ENCODE data around the gene STK32C.
A peak's percentile ranks its signal among the peaks of the same experiment; 100 is the strongest.

Gene STK32C

GRCh38 chr10:132281915-132282666 lies 25.7 kb downstream of the STK32C start:
- Mint-ChIP-seq H3K27me3 (peaks cover 13% of the 10 kb centered on the region), H3K27ac (no peak overlapping the region), H3K4me1 (peaks cover 15% of the 10 kb centered on the region), H3K4me3 (no peak overlapping the region), H3K36me3 (peaks cover 7% of the 10 kb centered on the region), H3K9me3 (peaks cover 2% of the 10 kb centered on the region)
- no peak for DNase-seq (ENCODE audit: low spot score in 2 of 2)
- ATAC-seq (ENCODE audit: low read depth) = no peak

- peaks cover 2% of the 10 kb centered on the region for H3K9me3 Mint-ChIP-seq
- H3K27me3 Mint-ChIP-seq = peaks cover 13% of the 10 kb centered on the region
- no peak overlapping the region for H3K4me3 Mint-ChIP-seq
- no peak for ATAC-seq (ENCODE audit: low read depth)
- peaks cover 15% of the 10 kb centered on the region for H3K4me1 Mint-ChIP-seq
- H3K27ac Mint-ChIP-seq = peak overlapping the region; percentile 72
- H3K36me3 Mint-ChIP-seq = peaks cover 7% of the 10 kb centered on the region
- no peak for DNase-seq (ENCODE audit: low spot score in 2 of 2)
Measured at GRCh38 chr10:132280646-132281074, 27.1 kb downstream of the STK32C start.

DNA sequence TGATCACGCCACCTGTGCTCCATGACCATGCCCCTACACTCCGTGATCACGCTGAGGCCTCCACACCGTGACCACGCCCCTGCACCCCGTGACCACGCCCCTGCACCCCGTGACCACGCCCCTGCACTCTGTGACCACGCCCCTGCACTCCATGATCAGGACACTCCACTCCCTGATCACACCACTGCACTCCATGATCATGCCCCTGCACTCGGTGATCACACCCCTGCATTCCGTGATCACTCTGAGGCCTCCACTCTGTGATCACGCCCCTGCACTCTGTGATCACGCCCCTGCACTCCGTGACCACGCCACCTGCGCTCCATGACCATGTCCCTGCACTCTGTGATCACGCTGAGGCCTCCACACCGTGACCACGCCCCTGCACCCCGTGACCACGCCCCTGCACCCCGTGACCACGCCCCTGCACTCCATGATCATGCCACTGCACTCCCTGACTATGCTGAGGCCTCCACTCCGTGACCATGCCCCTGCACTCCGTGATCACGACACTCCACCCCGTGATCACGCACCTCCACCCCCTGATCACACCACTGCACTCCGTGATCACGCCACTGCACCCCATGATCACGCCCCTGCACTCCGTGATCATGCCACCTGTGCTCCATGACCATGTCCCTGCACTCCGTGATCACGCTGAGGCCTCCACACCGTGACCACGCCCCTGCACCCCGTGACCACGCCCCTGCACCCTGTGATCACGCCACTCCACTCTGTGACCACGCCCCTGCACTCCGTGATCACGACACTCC lies 27.7 kb downstream of the STK32C start:
- peaks cover 9% of the 10 kb centered on the region for H3K27me3 Mint-ChIP-seq
- H3K4me1 Mint-ChIP-seq = peaks cover 15% of the 10 kb centered on the region
- peaks cover 7% of the 10 kb centered on the region for H3K36me3 Mint-ChIP-seq
- DNase-seq (ENCODE audit: low spot score in 2 of 2) = no peak
- no peak overlapping the region for H3K27ac Mint-ChIP-seq
- H3K9me3 Mint-ChIP-seq = peaks cover 2% of the 10 kb centered on the region
- H3K4me3 Mint-ChIP-seq = no peak overlapping the region
- no peak for ATAC-seq (ENCODE audit: low read depth)

DNA sequence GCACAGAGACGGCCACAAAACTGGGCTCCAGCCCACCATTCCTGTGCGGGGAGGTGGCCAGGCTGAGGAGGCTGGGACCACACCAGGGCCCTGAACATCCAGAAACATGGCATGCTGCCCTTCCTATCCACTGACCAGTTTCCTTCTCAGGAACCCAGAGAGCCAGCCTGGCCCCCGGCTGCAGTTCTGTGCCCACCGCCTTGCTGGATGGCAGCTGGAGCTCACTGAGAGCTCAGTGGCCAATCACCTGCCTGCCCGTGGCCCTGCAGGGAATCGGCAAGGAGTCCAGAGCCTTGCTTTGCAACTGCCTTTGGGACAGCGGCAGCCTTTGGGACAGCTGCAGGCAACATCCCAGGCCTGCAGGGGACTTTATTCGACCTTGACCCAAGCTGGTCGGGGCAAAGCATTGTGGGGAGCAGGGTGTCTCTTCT lies 30.4 kb downstream of the STK32C start:
- no peak overlapping the region for H3K27ac Mint-ChIP-seq
- ATAC-seq (ENCODE audit: low read depth) (no peak), DNase-seq (ENCODE audit: low spot score in 2 of 2) (no peak)
- peaks cover 19% of the 10 kb centered on the region for H3K4me1 Mint-ChIP-seq
- peaks cover 2% of the 10 kb centered on the region for H3K9me3 Mint-ChIP-seq
- H3K4me3 Mint-ChIP-seq = no peak overlapping the region
- H3K36me3 Mint-ChIP-seq = peaks cover 10% of the 10 kb centered on the region
- peaks cover 20% of the 10 kb centered on the region for H3K27me3 Mint-ChIP-seq

DNA sequence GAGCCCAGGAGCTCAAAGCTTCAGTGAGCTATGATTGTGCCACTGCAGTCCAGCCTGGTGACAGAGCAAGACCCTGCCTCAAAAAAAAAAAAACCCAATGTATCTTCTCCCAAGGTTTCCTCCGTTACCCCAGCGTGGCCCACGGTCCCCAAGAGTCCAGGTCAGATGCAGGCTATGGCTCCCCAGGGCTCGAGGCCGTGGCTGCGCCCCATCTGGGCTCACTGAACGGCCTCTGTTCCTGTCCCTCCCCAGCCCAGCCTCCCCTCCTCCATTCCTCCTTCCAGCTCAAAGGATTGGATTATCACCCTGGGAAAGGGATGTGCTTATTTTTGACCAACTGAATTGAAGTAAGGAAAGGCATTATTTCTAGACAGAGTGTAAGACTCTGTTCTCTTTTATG lies 31.0 kb downstream of the STK32C start:
- H3K9me3 Mint-ChIP-seq = peaks cover 2% of the 10 kb centered on the region
- peaks cover 19% of the 10 kb centered on the region for H3K4me1 Mint-ChIP-seq
- H3K27ac Mint-ChIP-seq = no peak overlapping the region
- ATAC-seq (ENCODE audit: low read depth) (no peak), DNase-seq (ENCODE audit: low spot score in 2 of 2) (no peak)
- no peak overlapping the region for H3K4me3 Mint-ChIP-seq
- peaks cover 10% of the 10 kb centered on the region for H3K36me3 Mint-ChIP-seq
- peaks cover 20% of the 10 kb centered on the region for H3K27me3 Mint-ChIP-seq

- no peak for ATAC-seq (ENCODE audit: low read depth)
- Mint-ChIP-seq H3K27ac (no peak overlapping the region), H3K4me3 (no peak overlapping the region)
Measured at GRCh38 chr10:132276179-132276675, 31.5 kb downstream of the STK32C start.

DNA sequence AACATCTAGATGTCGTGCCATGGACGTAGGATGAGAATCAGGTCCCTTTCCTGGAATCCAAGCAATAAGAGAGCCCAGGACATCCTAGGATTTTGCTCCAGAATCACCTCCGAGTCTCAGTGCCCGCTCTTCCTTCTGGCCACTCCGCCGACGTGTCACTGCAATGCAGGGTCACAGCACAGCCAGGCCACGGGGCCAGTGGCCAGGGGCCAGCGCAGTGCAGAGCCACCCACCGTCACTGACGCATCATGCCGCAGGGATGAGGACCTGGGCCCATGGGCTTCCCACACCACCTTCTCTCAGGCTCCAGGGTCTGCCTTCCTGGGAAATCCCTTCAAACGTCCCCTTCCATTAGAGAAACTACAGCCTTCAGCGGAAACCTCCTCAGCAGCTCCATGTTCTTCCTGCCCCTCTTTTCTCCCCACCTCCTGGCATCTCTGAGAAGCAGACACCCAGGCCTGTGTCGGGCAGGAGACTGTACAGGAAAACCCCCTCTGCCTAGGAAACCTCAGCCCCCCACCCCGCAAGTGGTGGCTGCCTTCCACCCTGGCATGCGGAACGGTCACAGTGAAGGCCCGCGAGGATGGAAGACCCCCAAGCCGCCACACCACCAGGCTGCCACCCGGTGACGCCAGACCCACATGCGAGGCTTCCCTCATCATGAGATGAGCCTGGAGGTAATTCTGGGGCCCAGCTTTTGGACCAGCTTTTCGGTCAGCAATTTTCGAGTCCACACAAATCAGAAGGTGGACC lies 32.1 kb downstream of the STK32C start:
- Mint-ChIP-seq H3K27me3 (peaks cover 15% of the 10 kb centered on the region), H3K4me3 (no peak overlapping the region), H3K36me3 (peaks cover 8% of the 10 kb centered on the region), H3K4me1 (peaks cover 16% of the 10 kb centered on the region), H3K9me3 (peaks cover 2% of the 10 kb centered on the region), H3K27ac (no peak overlapping the region)
- ATAC-seq (ENCODE audit: low read depth) = no peak
- no peak for DNase-seq (ENCODE audit: low spot score in 2 of 2)

More at GRCh38 chr10:132276179-132276675, 31.5 kb downstream of the STK32C start:
- Mint-ChIP-seq H3K4me1 (peaks cover 19% of the 10 kb centered on the region), H3K9me3 (peaks cover 2% of the 10 kb centered on the region), H3K27me3 (peaks cover 20% of the 10 kb centered on the region), H3K36me3 (peaks cover 10% of the 10 kb centered on the region)
- DNase-seq (ENCODE audit: low spot score in 2 of 2) = no peak

- ATAC-seq (ENCODE audit: low read depth) (no peak), DNase-seq (ENCODE audit: low spot score in 2 of 2) (no peak)
- H3K4me3 Mint-ChIP-seq = no peak overlapping the region
- H3K36me3 Mint-ChIP-seq = peaks cover 4% of the 10 kb centered on the region
- H3K9me3 Mint-ChIP-seq = no peaks in the 10 kb centered on the region
- H3K27ac Mint-ChIP-seq = no peak overlapping the region
- peaks cover 11% of the 10 kb centered on the region for H3K27me3 Mint-ChIP-seq
- H3K4me1 Mint-ChIP-seq = peaks cover 10% of the 10 kb centered on the region
Measured at GRCh38 chr10:132274986-132275385, 32.8 kb downstream of the STK32C start.

- no peak overlapping the region for H3K4me3 Mint-ChIP-seq
- no peak for ATAC-seq (ENCODE audit: low read depth)
Measured at GRCh38 chr10:132274581-132274980, 33.2 kb downstream of the STK32C start.

GRCh38 chr10:132273966-132274365 lies 33.8 kb downstream of the STK32C start:
- no peak overlapping the region for H3K27ac Mint-ChIP-seq
- H3K4me1 Mint-ChIP-seq = peaks cover 4% of the 10 kb centered on the region
- no peak for DNase-seq (ENCODE audit: low spot score in 2 of 2)
- ATAC-seq (ENCODE audit: low read depth) = no peak
- H3K36me3 Mint-ChIP-seq = peaks cover 4% of the 10 kb centered on the region
- H3K4me3 Mint-ChIP-seq = no peak overlapping the region
- peaks cover 11% of the 10 kb centered on the region for H3K27me3 Mint-ChIP-seq
- no peaks in the 10 kb centered on the region for H3K9me3 Mint-ChIP-seq

More at GRCh38 chr10:132274581-132274980, 33.2 kb downstream of the STK32C start:
- Mint-ChIP-seq H3K27me3 (peaks cover 11% of the 10 kb centered on the region), H3K4me1 (peaks cover 7% of the 10 kb centered on the region), H3K9me3 (no peaks in the 10 kb centered on the region), H3K27ac (no peak overlapping the region), H3K36me3 (peaks cover 4% of the 10 kb centered on the region)
- DNase-seq (ENCODE audit: low spot score in 2 of 2) = no peak

DNA sequence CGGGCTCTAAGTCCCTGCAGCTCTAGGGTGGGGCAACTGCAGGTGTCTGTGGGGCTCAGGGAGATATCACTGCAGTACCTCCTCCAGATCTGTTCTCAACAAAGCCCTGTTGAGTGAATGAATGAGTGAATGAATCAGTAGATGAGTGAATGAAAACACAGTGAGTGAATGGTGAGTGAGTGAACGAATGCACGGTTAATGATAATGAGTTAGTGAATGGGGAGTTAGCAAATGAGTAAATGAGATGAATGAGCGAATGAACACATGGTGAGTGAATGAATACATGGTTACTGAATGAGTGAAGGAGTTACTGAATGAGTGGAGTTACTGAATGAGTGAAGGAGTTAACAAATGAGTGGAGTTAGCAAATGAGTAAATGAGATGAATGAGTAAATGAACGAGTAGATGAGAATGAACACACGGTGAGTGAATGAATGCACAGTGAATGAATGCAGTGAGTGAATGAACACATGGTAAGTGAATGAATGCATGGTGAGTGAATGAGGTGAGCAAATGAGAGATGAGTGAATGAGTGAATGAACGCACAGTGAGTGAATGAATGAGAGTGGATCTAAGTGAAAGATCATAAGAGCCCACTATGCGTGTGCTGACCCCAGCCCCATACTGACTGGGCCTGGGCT lies 34.3 kb downstream of the STK32C start:
- H3K27ac Mint-ChIP-seq = no peak overlapping the region

GRCh38 chr10:132272231-132272971 lies 35.3 kb downstream of the STK32C start:
- Mint-ChIP-seq H3K36me3 (peaks cover 4% of the 10 kb centered on the region), H3K27me3 (peaks cover 11% of the 10 kb centered on the region), H3K27ac (no peak overlapping the region), H3K4me1 (peaks cover 10% of the 10 kb centered on the region), H3K4me3 (no peak overlapping the region), H3K9me3 (peaks cover 4% of the 10 kb centered on the region)
- ATAC-seq (ENCODE audit: low read depth) = no peak
- DNase-seq (ENCODE audit: low spot score in 2 of 2) = no peak

More for the DNA sequence above, 34.3 kb downstream of the STK32C start:
- H3K4me3 Mint-ChIP-seq = no peak overlapping the region
- H3K36me3 Mint-ChIP-seq = peaks cover 4% of the 10 kb centered on the region
- H3K9me3 Mint-ChIP-seq = no peaks in the 10 kb centered on the region
- no peak for DNase-seq (ENCODE audit: low spot score in 2 of 2)
- ATAC-seq (ENCODE audit: low read depth) = no peak
- H3K4me1 Mint-ChIP-seq = peaks cover 5% of the 10 kb centered on the region
- H3K27me3 Mint-ChIP-seq = peaks cover 11% of the 10 kb centered on the region

Measured in memory B cell (primary cell).